Raji (cell line): ENCODE measurements around the gene LAMB3.

Experiments used
- POLR2A ChIP-seq: IDR thresholded peaks from 2 replicates; pipeline ENCODE4 v1.6.1; 2011; ENCODE audit warnings: low read depth, low read length, control low read depth; ENCODE audit not compliant: insufficient read depth

LAMB3 gene

GRCh38 chr1:209601809-209602657 is 50.2 kb downstream of the LAMB3 start:
- no peak for TF ChIP-seq POLR2A

DNA sequence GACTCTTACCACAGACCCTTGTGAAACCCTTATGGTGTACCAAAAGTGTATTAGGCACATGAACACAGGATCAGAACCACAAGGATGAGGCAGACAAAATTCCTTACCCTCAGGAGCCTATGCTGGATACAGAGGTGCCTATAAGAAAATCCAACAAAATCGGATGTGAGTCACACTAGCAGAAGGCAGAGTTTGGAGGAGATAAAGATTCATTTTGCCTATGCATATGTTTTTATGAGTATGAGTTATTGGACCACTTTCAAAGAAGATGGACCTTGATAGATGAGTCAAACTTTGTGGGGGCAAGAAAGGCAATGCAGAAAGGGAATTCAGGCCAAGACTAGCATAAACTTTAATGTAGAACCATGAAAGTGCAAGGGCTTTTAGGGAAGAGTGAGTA is 51.7 kb downstream of the LAMB3 start:
- TF ChIP-seq POLR2A, result no peak

DNA sequence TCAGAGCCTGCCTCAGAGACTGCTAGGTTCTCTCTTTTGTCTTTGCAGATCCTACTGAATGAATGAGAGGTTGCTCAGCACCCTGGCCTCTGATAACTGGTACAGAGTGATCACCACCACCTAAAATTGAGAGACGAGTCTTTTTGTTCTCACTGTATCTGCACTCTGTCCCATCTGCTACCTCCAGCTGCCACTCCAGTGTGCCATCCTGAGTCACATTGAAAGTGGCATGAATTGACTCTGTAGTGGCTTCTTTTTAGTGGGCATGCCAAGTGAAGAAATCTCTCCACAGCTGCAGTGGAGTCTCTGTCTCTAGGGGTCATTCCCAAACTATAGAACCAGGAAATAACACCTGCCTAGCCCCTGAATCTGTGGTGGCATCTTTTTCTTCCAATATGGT is 54.0 kb downstream of the LAMB3 start:
- no peak for TF ChIP-seq POLR2A

DNA sequence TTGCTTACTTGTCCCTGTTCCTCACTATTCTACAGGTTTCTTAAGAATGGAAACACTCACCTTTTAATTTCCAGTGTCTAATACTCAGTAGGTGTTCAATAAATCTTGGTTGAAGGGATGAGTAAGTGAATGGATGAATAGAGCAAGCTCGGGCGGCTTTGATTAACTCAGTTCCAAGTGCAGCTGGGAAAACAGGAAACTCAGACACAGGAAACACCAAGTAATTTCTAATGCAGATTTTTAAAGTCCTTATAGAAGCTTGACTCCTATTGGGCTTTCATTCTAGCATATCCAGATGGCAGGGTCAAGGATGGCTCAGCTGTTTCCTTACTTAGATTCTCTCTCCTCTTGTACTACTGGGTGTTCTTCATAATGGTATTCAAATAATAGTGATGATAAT is 54.7 kb downstream of the LAMB3 start:
- TF ChIP-seq POLR2A, result no peak

GRCh38 chr1:209595599-209596285 is 56.5 kb downstream of the LAMB3 start:
- no peak for TF ChIP-seq POLR2A

DNA sequence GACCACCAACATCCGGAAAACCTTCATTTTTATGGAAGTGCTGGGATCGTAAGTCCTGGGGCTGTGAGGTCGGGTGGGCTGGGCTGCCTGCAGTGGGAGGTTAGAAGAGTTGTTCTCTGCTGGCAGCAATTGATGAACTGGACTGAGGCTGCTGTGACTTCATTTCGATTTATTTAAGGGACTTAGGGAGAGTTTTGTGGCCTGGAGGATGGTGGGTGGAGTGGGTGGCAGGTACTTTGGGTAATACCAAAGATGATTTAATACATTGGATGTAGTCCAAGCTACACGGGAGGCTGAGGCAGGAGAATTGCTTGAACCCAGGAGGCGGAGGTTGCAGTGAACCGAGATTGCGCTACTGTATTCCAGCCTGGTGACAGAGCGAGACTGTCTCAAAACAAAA is 57.2 kb downstream of the LAMB3 start:
- TF ChIP-seq POLR2A, result no peak

DNA sequence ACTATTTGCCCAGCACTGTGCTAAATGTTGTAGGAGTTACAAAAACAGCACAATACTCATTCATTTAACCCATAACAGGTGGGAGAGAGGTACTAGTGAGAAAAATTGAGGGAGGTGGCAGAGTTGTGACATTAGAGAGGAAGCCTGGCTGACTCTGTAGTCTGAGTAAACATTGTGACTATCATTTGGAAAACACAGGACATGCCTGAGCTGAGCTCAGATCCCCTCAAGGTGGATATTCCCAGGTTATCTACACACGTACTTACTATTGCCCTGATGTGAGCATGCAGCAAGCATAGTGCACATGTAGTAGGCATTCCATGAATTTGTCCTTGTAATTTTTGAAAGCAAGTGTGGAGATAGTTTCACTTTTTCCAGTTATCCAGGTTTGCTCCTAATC is 57.8 kb downstream of the LAMB3 start:
- TF ChIP-seq POLR2A, result no peak

DNA sequence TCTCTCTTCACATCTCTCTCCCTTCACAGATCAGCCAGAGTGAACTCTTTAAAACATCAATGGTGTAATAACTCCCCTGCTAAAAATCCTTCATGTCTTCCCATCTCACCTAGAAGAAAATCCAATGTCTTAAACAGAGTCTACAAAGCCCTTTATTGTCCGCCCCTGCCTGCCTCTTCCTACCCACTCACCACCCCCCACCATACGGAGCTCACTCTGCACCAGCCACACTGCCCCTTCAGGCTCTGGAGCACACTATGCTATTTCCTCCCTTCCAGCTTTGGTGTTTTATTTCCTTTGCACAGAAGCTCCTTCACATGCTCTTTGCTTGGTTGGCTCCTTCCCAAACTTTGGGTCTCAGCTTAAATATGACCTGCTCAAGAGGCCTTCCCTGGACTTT is 58.5 kb downstream of the LAMB3 start:
- TF ChIP-seq POLR2A, result no peak

DNA sequence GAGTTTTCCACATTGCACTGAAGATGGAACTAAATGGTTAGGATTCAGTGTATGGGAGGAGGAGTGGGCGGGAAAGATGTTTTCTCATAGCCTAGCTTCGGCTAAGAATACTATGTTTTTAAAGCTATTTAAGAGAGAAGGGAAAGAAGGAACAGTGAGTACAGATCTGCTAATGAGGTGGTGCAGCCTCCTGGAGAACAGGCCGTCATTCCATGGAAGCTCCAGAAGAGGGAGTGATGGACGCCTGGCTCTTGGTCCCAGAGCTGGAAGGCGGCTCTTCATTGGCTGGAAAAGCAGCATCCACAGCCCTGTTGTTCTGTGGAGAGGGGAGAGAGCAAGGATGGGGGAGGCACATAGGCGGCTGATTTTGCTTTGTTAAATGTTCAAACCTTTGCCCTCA is 61.8 kb downstream of the LAMB3 start:
- no peak for TF ChIP-seq POLR2A

DNA sequence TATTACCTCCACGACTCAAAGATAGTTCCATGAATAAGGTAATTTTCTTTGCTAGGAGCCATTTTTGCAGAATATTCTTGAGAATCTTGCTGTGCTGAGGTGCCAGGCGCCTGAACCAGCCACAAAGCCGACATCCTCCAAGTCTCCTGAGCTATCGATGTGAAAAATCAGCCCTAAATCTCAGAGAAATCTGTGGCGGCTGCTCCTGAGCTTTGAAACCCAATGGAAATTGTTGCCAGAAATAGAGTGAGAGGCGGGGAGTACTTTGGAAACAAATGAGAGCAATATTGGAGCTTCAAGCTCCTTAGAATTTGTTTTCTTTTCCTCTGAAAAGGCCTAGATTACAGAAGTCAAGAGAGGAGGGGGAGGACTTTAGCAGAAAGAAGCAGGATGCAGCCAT is 62.4 kb downstream of the LAMB3 start:
- TF ChIP-seq POLR2A, result no peak

DNA sequence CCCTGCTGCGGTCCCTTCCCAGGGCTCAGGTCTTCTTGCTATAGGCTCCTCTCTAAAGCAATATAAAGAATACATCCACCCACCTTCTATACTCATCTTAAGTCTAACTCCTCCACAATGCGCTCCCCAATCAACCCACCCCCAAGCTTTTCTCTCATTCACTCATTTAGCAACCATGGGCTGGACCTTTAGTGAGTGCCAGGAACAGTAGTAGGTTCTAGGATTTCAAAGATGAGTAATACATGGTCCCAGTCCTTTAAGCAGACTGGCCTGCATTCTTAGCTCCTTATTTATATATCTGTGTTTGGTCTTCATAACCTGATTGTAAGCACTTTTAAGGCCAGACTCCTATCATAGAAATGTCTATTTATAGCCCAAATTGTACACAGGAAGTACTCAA is 62.8 kb downstream of the LAMB3 start:
- no peak for TF ChIP-seq POLR2A

DNA sequence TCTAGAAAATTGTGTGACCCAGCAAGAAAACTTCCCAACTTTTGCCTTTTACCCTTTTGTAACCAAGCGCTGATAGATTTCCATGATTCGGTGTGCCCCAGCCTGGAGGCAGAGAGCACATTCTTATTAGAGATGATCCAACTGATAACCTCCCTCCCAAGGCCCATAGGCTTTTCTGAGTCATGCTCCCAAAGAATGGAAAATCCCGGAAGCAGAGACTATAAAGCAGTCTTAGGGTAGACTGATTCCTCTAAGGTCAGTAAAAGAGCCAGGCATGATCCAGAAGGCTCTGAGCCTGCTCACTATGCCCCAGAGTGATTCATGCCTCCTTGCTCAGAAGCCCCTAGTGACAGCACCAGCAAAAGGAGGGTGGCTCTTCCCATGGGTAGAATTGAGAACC is 64.4 kb downstream of the LAMB3 start:
- no peak for TF ChIP-seq POLR2A

- no peak for TF ChIP-seq POLR2A
These were observed 65.9 kb downstream of the LAMB3 start for GRCh38 chr1:209586221-209586740.

DNA sequence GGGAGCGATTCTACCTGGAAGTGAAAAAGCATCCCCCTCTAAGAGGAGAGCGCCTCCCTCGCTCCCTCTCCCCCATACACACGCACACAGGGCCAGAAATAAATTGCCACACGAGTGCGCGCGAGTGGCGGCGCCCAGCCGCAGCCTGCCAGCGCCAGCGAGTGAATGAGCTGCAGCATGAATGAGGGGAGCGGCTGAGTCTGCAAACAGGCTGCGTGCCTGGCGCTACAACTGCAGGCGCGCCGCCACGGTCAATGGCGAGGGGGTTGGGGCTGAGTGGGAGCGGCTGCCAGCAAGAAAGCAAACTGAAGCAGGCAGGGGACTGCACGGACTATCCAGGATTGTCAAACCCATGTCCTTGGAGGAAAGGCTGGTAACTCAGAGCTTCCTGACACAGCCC is 66.6 kb downstream of the LAMB3 start:
- no peak for TF ChIP-seq POLR2A

DNA sequence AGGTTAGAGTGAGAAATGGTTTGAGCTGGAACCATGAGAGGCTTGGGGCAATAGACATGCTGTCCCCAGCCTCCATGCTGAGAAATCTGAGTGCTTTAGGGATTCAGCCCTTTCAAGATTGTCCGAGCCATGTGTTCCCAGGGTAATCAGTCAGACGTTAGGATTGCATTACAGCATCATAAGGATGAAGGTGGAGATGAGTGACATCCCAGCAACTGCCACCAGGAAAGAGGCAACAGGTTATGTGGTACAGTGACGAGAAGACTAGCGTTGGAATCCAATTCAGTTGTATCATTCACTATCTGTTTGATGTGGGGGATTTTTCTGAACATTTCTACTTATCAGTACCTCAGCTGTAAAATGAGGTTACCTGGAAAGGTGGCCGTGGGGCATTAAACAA is 67.0 kb downstream of the LAMB3 start:
- no peak for TF ChIP-seq POLR2A

- TF ChIP-seq POLR2A, result no peak
These were observed 68.0 kb downstream of the LAMB3 start for GRCh38 chr1:209584231-209584672.
